HepG2 (cell line): ENCODE data around the gene AGBL1. TPM values are rescaled to one million over a fixed set of nuclear protein-coding genes. Genes with fewer than 3 reads are reported as not detected.

Experiments used
- ATAC-seq: fragments of 200-7000 bp; cut with Tn5 transposase; 3 replicates; pipeline ENCODE4 v1.9.1; 2020; ENCODE audit warnings: mild to moderate bottlenecking, moderate library complexity
- BruUV-seq: library from RNA; stranded (reverse); fragments of 400-500 nt; replicated peaks from 2 replicates; lab custom pipeline; 2021; lab: Mats Ljungman, UMichigan
- CTCF ChIA-PET: fragments of 300-600 bp; formaldehyde crosslinking; extraction: SDS; loops from one replicate; lab custom pipeline; 2021; ENCODE audit warnings: low total read pairs, inconsistent platforms, low intra/inter-chr PET ratio; lab: Yijun Ruan, JAX
- POLR2A ChIA-PET: fragments of 350-600 bp; sonication (Branson Sonifier 250); formaldehyde crosslinking; loops from one replicate; lab custom pipeline; 2020; ENCODE audit warnings: antibody characterized with exemption, inconsistent platforms; lab: Yijun Ruan, JAX
- DNase-seq: peaks from one replicate; pipeline ENCODE4 v3.0.0-alpha.2; 2015; ENCODE audit warnings: low spot score
- FAIRE-seq: peaks from 3 replicates; lab custom pipeline; 2011; peaks lifted over from hg19 to GRCh38; lab: Jason Lieb, UNC
- H2AFZ ChIP-seq: one replicate; pipeline ENCODE4 v1.6.1; 2011; ENCODE audit warnings: low read length, inconsistent platforms
- H3K27ac ChIP-seq: fragments of 300-600 bp; 3 replicates; pipeline ENCODE4 v1.8.0; 2011; ENCODE audit warnings: mixed run types, mild to moderate bottlenecking, mixed read lengths, low read length, inconsistent platforms; ENCODE audit not compliant: insufficient read depth; ENCODE audit errors: extremely low read length
- H3K27me3 ChIP-seq, 2 experiments: fragments of 200-600 bp in 1 of 2; 2 replicates in 1 of 2; 3 replicates in 1 of 2; pipeline versions ENCODE4 v1.6.0 to v1.8.0; 2011; ENCODE audit warnings: low read length in 2 of 2, mild to moderate bottlenecking in 2 of 2, moderate library complexity in 2 of 2, inconsistent platforms in 1 of 2; ENCODE audit not compliant: insufficient read depth in 2 of 2, control insufficient read depth in 1 of 2
- H3K36me3 ChIP-seq, 2 experiments: fragments of 200-600 bp in 1 of 2; replicated peaks in 1 of 2; 2 replicates in 1 of 2; 3 replicates in 1 of 2; pipeline versions ENCODE4 v1.5.1 to v1.8.0; 2011; ENCODE audit warnings: low read length in 2 of 2, inconsistent platforms in 1 of 2; ENCODE audit not compliant: insufficient read depth in 2 of 2, control insufficient read depth in 1 of 2
- H3K4me1 ChIP-seq: 2 replicates; pipeline ENCODE4 v1.5.1; 2012; ENCODE audit warnings: low read length, inconsistent platforms; ENCODE audit not compliant: insufficient read depth
- H3K4me2 ChIP-seq: 2 replicates; pipeline ENCODE4 v1.6.0; 2011; ENCODE audit warnings: low read depth, low read length, inconsistent platforms
- H3K4me3 ChIP-seq, 3 experiments: fragments of 200-600 bp in 1 of 3; sonication (generic), shearing (Covaris generic) in 1 of 3; replicated peaks in 1 of 3; 2 replicates each; pipeline ENCODE4 v1.5.1; 2011 to 2016; ENCODE audit warnings: low read length in 3 of 3, inconsistent platforms in 2 of 3, low read depth in 2 of 3, mild to moderate bottlenecking in 2 of 3, control low read depth in 1 of 3, mixed read lengths in 1 of 3; ENCODE audit not compliant: insufficient read depth in 1 of 3
- H3K79me2 ChIP-seq: one replicate; pipeline ENCODE4 v1.6.1; 2011; ENCODE audit warnings: low read length, inconsistent platforms; ENCODE audit not compliant: insufficient read depth
- H3K9ac ChIP-seq: 2 replicates; pipeline ENCODE4 v1.6.0; 2011; ENCODE audit warnings: mild to moderate bottlenecking, low read depth, low read length, inconsistent platforms; ENCODE audit not compliant: insufficient read depth
- H3K9me3 ChIP-seq: 2 replicates; pipeline ENCODE4 v1.5.1; 2012; ENCODE audit warnings: mild to moderate bottlenecking, low read length
- H4K20me1 ChIP-seq: 2 replicates; pipeline ENCODE4 v1.6.0; 2011; ENCODE audit warnings: inconsistent platforms, mild to moderate bottlenecking, low read length, moderate library complexity; ENCODE audit not compliant: insufficient read depth
- CBX2 ChIP-seq, 2 experiments: fragments of 200-600 bp in 1 of 2; sonication (generic); formaldehyde crosslinking in 1 of 2; IDR thresholded peaks; 2 replicates each; pipeline versions ENCODE4 v1.7.0 to v1.8.1; 2018 to 2022; ENCODE audit warnings: low read depth in 2 of 2, low read length in 1 of 2, mild to moderate bottlenecking in 1 of 2, missing genetic modification reagents in 1 of 2
- DRAP1 ChIP-seq: IDR thresholded peaks from 2 replicates; pipeline ENCODE4 v1.6.1; 2016; ENCODE audit warnings: missing genetic modification reagents, missing compliant biosample characterization
- GABPB1 ChIP-seq: IDR thresholded peaks from 2 replicates; pipeline ENCODE4 v1.6.1; 2016; ENCODE audit warnings: mild to moderate bottlenecking, missing genetic modification reagents, moderate library complexity, missing compliant biosample characterization
- GPBP1L1 ChIP-seq: sonication (generic); formaldehyde crosslinking; IDR thresholded peaks from 2 replicates; pipeline ENCODE4 v1.5.0; 2020; ENCODE audit warnings: mild to moderate bottlenecking, missing genetic modification reagents
- KLF16 ChIP-seq, 2 experiments: sonication (generic) in 1 of 2; formaldehyde crosslinking in 1 of 2; IDR thresholded peaks; 2 replicates each; pipeline versions ENCODE4 v1.6.1 to v1.8.0; 2016 to 2023; ENCODE audit warnings: missing genetic modification reagents in 2 of 2, missing compliant biosample characterization in 1 of 2
- MXD4 ChIP-seq: IDR thresholded peaks from 2 replicates; pipeline ENCODE4 v1.6.1; 2016; ENCODE audit warnings: mild to moderate bottlenecking, missing biosample characterization, missing genetic modification reagents
- PCBP2 ChIP-seq: fragments of 200-400 bp; formaldehyde crosslinking; optimal IDR thresholded peaks from 2 replicates; pipeline ENCODE3; 2018; ENCODE audit warnings: low read length, low read depth; ENCODE audit not compliant: poor library complexity, severe bottlenecking
- TCF7L2 ChIP-seq: IDR thresholded peaks from 2 replicates; pipeline ENCODE4 v1.6.1; 2011; ENCODE audit warnings: mild to moderate bottlenecking, low read depth, low read length, moderate library complexity
- ZBTB49 ChIP-seq: sonication (generic); formaldehyde crosslinking; IDR thresholded peaks from 2 replicates; pipeline ENCODE4 v1.4.0; 2020; ENCODE audit warnings: missing genetic modification reagents, borderline replicate concordance
- ZNF770 ChIP-seq: sonication (generic); formaldehyde crosslinking; IDR thresholded peaks from 2 replicates; pipeline ENCODE4 v1.5.0; 2020; ENCODE audit warnings: mild to moderate bottlenecking, missing genetic modification reagents
- WGBS: methylation state at CpG from one replicate; pipeline ENCODE4 v1.1.6; 2017; ENCODE audit warnings: low lambda C conversion rate; 5-methylcytosine and 5-hydroxymethylcytosine counted together
- in situ Hi-C: cut with HindIII; loops from 2 replicates; pipeline ENCODE4 v1.10.0; 2017; ENCODE audit warnings: low pct_unique_long_range_greater_than_20kb; ENCODE audit not compliant: extremely low pct_ligation_motif_present
- intact Hi-C: fragments of 100-400 bp; cut with micrococcal nuclease; formaldehyde crosslinking; loops from one replicate; pipeline ENCODE4 v1.10.0; 2022; ENCODE audit not compliant: unreplicated experiment
- polyA plus RNA-seq, 8 experiments: library from polyadenylated mRNA; depleted of rRNA in 3 of 8; stranded (reverse) in 7 of 8; unstranded in 1 of 8; fragments of >200 nt; fragmentation: Illumina TruSeq in 4 of 8; extraction: Trizol in 4 of 8; gene quantifications; 2 replicates each; pipeline versions ENCODE4 v1.2.1 to v1.2.3, GENCODE V29; 2011 to 2016; ENCODE audit warnings: low read depth in 4 of 8, missing spikeins in 1 of 8, mixed read lengths in 1 of 8; ENCODE audit not compliant: insufficient read depth in 1 of 8
- total RNA-seq, 5 experiments: library from RNA; depleted of rRNA; stranded (reverse); fragments of >200 nt; fragmentation: Illumina TruSeq; extraction: Trizol; gene quantifications; 2 replicates each; pipeline ENCODE4 v1.2.3, GENCODE V29; 2016; ENCODE audit warnings: low read depth in 1 of 5

The AGBL1 gene
- total and polyA plus RNA-seq, 2 of the 13 experiments (the other 11 are each of a cell fraction or from before 2014, with no cell fraction given), result 0.01 TPM; not detected in 1

GRCh38 chr15:86797135-86797534 lies 717.5 kb downstream of the AGBL1 start:
- FAIRE-seq (no peak), ATAC-seq (no peak), DNase-seq (no peak)
- no peak overlapping the region for H3K4me3 ChIP-seq
- H3K4me2 ChIP-seq, result no peak overlapping the region
- no peaks in the 10 kb centered on the region for H3K27me3 ChIP-seq
- WGBS, result 0% methylated on average over 3 of the region's 3 CpGs
- H3K36me3 ChIP-seq, result no peaks in the 10 kb centered on the region
- POLR2A ChIA-PET, result no interaction called here
- in situ Hi-C loops (no loop called here), intact Hi-C loops (no loop called here)
- peaks cover 77% of the 10 kb centered on the region for H3K9me3 ChIP-seq
- no peak overlapping the region for H3K9ac ChIP-seq
- BruUV-seq, result no TSS peak
- no peak for TF ChIP-seq GPBP1L1 (CRISPR knock-in tag)
- TF ChIP-seq KLF16 (CRISPR knock-in tag; IDR thresholded peaks at IDR 0.05), result no peak
- no peak for TF ChIP-seq MXD4
- TF ChIP-seq PCBP2, result no peak
- no peak for TF ChIP-seq ZBTB49 (CRISPR knock-in tag)
- no peak for TF ChIP-seq CBX2 (IDR thresholded peaks at IDR 0.05; ENCODE audit: low read depth, low read length)
- no peak for TF ChIP-seq CBX2 (CRISPR knock-in tag; IDR thresholded peaks at IDR 0.05; ENCODE audit: low read depth)
- TF ChIP-seq GABPB1 (CRISPR knock-in tag), result no peak
- no peak for TF ChIP-seq DRAP1 (CRISPR knock-in tag)
- TF ChIP-seq TCF7L2, result no peak
- no peak for TF ChIP-seq ZNF770 (CRISPR knock-in tag)
- no peaks in the 10 kb centered on the region for H3K4me1 ChIP-seq
- H3K27ac ChIP-seq, result no peak overlapping the region
- no peak overlapping the region for H2AFZ ChIP-seq
- no peaks in the 10 kb centered on the region for H3K79me2 ChIP-seq
- CTCF ChIA-PET, result no interaction called here
- H4K20me1 ChIP-seq, result no peaks in the 10 kb centered on the region
